Fibroblast of the aortic adventitia (primary cell): Measurements from ENCODE around the gene OTUD6A. TPM values are rescaled to one million over a fixed set of nuclear protein-coding genes. Genes with fewer than 3 reads are reported as not detected.

Experiments
- DNase-seq: peaks from one replicate; pipeline ENCODE4 v3.0.0-alpha.2; 2010; ENCODE audit warnings: low read depth
- H3K4me3 ChIP-seq: 2 replicates; pipeline ENCODE4 v1.5.1; 2011; ENCODE audit warnings: low read depth, mild to moderate bottlenecking, control low read depth, low read length, moderate library complexity
- total RNA-seq: library from RNA; depleted of rRNA; stranded (reverse); fragments of >200 nt; gene quantifications from 2 replicates; pipeline ENCODE4 v1.2.3, GENCODE V29; 2012; ENCODE audit warnings: low replicate concordance
- TF ChIP-seq, protein P1 (sequence below): IDR thresholded peaks from 2 replicates; pipeline ENCODE4 v1.5.1; 2011; ENCODE audit warnings: mild to moderate bottlenecking, low read length, control low read depth, inconsistent platforms; ENCODE audit not compliant: insufficient read depth

Gene OTUD6A
- total RNA-seq, 1 donor = not detected

DNA sequence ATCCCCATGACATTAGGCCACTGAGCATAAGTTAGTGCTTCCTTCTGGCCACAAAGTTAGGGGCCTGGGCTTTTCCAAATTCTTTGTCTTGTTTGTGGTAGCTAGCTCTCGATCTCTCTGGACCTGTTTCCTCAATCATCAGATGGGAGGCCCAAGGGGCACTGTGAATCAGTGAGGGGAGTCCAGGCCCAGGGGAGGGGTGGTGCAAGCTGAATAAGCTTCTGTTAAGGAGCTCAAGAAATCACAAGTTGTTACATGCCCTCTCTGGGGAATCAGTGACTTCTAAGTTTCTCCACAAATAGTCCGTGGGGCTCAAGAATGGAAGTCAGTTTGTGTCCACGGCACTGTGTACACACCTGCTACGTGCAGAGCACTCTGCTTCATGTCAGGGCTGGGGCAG, 27.6 kb upstream of the OTUD6A start:
- DNase-seq = no peak
- TF ChIP-seq, protein P1, sequence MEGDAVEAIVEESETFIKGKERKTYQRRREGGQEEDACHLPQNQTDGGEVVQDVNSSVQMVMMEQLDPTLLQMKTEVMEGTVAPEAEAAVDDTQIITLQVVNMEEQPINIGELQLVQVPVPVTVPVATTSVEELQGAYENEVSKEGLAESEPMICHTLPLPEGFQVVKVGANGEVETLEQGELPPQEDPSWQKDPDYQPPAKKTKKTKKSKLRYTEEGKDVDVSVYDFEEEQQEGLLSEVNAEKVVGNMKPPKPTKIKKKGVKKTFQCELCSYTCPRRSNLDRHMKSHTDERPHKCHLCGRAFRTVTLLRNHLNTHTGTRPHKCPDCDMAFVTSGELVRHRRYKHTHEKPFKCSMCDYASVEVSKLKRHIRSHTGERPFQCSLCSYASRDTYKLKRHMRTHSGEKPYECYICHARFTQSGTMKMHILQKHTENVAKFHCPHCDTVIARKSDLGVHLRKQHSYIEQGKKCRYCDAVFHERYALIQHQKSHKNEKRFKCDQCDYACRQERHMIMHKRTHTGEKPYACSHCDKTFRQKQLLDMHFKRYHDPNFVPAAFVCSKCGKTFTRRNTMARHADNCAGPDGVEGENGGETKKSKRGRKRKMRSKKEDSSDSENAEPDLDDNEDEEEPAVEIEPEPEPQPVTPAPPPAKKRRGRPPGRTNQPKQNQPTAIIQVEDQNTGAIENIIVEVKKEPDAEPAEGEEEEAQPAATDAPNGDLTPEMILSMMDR = no peak
- H3K4me3 ChIP-seq = no peak overlapping the region

DNA sequence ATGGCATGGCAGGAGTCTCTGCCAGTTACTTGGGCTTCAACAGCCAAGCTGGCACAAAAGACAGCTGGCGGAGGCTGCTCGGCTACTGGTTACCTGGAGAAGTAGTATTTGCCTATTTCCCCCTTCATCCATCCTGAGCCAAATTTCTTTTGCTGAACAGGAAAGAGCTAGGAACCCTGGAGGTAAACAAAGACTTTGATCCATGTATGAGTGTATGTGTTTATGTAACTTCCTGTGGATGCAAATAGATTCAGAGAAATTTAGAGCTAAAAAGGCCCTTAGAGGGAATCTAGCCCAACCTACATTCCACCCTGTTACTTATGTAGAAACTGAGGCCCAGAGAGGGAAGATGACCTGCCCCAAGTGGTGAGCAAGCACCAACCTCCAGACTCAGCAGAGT, 23.7 kb upstream of the OTUD6A start:
- H3K4me3 ChIP-seq = no peak overlapping the region
- TF ChIP-seq, protein P1 = no peak
- DNase-seq = no peak

DNA sequence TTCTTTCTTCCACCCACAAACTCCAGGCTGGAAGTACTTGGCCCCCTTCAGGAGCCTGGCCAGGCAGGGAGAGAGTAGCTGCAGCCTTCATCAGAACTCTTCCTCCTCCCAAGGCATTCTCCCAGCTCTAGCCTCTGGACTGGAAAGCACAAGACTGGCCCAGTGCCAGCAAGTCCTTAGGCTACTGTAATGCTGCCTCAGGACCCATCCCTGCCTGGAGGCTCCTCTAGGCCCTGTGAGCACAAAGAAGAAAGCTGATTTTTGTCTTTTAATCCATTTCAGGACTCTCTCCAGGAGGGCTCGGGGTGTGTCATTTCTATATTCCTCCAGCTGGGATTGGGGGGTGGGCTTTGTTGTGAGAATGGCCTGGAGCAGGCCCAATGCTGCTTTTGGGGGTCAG, 23.3 kb upstream of the OTUD6A start:
- TF ChIP-seq, protein P1 = no peak
- no peak for DNase-seq
- H3K4me3 ChIP-seq = no peak overlapping the region

DNA sequence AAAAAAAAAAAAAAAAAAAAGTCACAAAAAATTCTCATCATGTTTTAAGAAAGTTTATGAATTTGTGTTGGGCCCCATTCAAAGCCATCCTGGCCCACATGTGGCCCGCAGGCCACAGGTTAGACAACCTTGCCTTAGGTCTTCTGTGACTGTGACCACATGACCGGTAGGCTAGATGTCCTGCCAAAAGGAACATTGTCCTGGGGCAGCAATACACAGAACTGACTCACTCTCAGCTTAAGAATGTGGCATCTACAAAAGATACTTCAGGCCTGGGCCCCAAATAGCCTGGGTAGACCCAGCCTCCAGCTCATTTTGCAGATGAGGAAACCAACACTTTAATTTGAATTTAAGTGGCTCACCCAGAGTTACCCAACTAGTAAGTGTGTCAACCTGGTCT, 22.5 kb upstream of the OTUD6A start:
- TF ChIP-seq, protein P1 = no peak
- H3K4me3 ChIP-seq = no peak overlapping the region
- DNase-seq = no peak

DNA sequence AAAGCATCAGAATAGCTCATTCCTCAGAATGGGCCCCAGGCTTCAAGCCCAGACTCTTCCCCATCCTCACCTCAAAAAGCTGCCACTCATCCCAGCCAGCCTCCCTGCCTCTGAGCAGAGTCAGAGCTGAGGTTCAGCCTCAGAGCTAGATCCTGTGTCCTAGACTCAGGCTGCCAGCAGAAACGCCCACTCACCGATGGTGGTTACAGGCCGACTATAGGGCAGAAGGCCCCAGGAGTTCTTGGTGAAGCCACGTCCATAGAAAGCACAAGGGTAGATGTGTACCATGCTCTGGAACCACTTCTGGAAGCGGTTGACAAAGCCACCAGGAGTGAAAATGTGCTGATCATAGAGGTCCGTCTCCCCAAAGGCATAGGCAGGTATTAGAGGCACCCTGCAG, 20.3 kb upstream of the OTUD6A start:
- no peak overlapping the region for H3K4me3 ChIP-seq
- TF ChIP-seq, protein P1 = no peak
- DNase-seq = no peak

DNA sequence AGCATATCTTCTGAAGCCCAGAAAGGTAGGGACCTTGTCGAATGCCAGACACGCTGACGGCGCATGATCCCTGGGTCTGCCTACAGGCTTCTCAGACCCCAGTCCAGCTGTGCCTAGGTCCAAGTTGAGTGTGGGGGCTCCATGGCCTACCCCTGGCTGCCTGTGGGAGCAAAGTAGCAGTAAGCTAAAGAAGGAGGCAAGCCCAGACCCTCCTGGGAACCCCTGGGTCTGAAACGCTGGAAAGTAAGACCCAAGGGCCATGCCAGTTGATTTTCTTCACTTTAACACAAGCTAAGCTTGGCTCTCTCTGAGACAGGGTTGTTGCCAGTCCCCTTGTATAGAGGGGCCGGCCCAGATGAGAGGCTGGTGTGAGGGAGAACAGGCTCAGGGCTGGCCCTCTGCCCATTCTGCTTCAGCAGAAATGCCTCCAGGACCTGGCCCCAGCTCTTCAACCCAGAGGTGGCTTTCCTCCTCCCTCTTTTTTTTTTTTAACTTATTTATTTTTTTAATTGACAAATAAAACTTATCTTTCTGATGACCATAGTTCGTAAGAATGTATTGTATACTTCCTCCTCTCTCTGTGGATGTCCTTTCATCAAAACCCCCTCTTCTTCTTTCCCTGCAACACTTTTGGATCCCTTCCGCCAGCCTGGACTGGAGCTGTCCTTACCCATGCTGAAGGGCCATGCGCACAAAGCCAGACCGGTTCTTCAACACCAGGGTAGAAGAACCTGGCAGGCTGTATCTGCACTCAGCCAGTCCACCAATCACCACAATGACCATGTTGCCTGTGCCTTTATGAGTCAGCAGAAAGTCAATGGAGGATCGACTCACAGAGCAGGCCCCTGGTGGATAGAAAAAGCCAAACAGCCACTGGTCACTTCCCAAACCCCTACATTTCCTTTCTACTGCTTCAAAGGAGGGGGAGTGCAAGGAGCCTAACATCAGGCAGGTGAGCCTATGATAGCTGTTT, 19.6 kb upstream of the OTUD6A start:
- H3K4me3 ChIP-seq = no peak overlapping the region
- DNase-seq = no peak
- TF ChIP-seq, protein P1 = no peak
